ENCODE data around the gene CDC16.

- no peak for TF ChIP-seq CTCF (conservative IDR thresholded peaks at IDR 0.05; ENCODE audit: low read length)
- TF ChIP-seq EZH2phosphoT487 (IDR thresholded peaks at IDR 0.05; ENCODE audit: borderline replicate concordance): no peak
These were observed 5.2 kb upstream of the CDC16 start for GRCh38 chr13:114229506-114229905.

Measured in Loucy (cell line).